Mucosa of descending colon (tissue), 3 donors: ENCODE data around the gene MBOAT7. TPM values are rescaled to one million over a fixed set of nuclear protein-coding genes. Genes with fewer than 3 reads are reported as not detected.
A peak's percentile ranks its signal among the peaks of the same experiment; 100 is the strongest.

ENCODE experiments used
- ATAC-seq: fragments of 200-7000 bp; cut with Tn5 transposase; one replicate; pipeline ENCODE4 v1.9.1; 2020; ENCODE audit warnings: mild to moderate bottlenecking, moderate library complexity
- DNase-seq, 3 donors: peaks; one replicate each; pipeline ENCODE4 v3.0.0-alpha.2; 2020
- H3K36me3 ChIP-seq: fragments of 200-600 bp; one replicate; pipeline ENCODE4 v1.8.0; 2021; ENCODE audit warnings: low read depth, mild to moderate bottlenecking
- H3K4me1 ChIP-seq: fragments of 200-600 bp; one replicate; pipeline ENCODE4 v1.8.0; 2021; ENCODE audit warnings: low read depth, mild to moderate bottlenecking
- H3K4me3 ChIP-seq: fragments of 200-600 bp; one replicate; pipeline ENCODE4 v1.8.0; 2021; ENCODE audit warnings: mild to moderate bottlenecking
- H3K9me3 ChIP-seq: fragments of 200-600 bp; one replicate; pipeline ENCODE4 v1.8.0; 2021; ENCODE audit warnings: mild to moderate bottlenecking
- intact Hi-C, 2 donors: fragments of 100-400 bp; cut with DNase I in 1 of 2; cut with micrococcal nuclease in 1 of 2; formaldehyde crosslinking; loops; one replicate each; pipeline versions ENCODE4 v1.11.0 to v1.11.1; 2022; cut with DNase I, micrococcal nuclease
- total RNA-seq, 3 donors: library from RNA; stranded (reverse); fragmentation: NEBNext Ultra II Directional in 2 of 3; extraction: Animal tissue kit (Norgen Biotek cat#: 25700) in 2 of 3; gene quantifications; one replicate each; pipeline versions ENCODE4 v1.2.1 to v1.2.4, GENCODE V29; 2021 to 2023
- TF ChIP-seq, protein P1 (sequence below): fragments of 200-600 bp; IDR thresholded peaks from one replicate; pipeline ENCODE4 v1.8.0; 2022; ENCODE audit warnings: antibody characterized with exemption, mild to moderate bottlenecking
- donor health status: DM: no; HTN: no; CAD: no; lungs with moderate emphysema.
- donor health status: DM: no; HTN: no; CAD: no.
- donor health status: DM: no; HTN: yes; CAD: no.

The MBOAT7 gene
- total RNA-seq, 3 donors from 2014 or later = 79.9 to 176 (median 113) TPM

DNA sequence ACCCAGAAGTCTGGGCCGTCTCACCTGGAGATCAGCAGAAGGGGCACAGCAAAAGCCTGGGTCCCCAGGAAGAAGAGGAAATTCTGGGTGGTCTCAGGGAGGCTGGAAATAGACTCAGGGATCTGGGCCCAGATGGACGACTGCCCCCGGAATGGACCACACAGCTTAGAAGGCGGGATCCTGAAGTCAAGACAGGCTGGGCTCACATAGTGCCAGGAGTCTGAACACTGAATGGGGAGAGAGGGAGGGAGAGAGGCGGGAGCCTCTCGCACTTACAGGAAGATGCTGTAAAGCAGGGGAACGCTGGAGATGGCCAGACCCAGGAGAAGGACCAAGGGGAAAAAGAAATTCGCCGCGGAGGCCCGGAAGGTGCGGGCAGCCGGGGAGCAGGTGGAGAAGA, 28.5 kb downstream of the MBOAT7 start:
- Histone ChIP-seq H3K9me3 (no peaks in the 10 kb centered on the region), H3K4me3 (no peak overlapping the region), H3K4me1 (peaks cover 54% of the 10 kb centered on the region), H3K36me3 (peaks cover 2% of the 10 kb centered on the region)
- no peak for DNase-seq
- intact Hi-C loops = no loop called here
- ATAC-seq = no peak
- TF ChIP-seq, protein P1, sequence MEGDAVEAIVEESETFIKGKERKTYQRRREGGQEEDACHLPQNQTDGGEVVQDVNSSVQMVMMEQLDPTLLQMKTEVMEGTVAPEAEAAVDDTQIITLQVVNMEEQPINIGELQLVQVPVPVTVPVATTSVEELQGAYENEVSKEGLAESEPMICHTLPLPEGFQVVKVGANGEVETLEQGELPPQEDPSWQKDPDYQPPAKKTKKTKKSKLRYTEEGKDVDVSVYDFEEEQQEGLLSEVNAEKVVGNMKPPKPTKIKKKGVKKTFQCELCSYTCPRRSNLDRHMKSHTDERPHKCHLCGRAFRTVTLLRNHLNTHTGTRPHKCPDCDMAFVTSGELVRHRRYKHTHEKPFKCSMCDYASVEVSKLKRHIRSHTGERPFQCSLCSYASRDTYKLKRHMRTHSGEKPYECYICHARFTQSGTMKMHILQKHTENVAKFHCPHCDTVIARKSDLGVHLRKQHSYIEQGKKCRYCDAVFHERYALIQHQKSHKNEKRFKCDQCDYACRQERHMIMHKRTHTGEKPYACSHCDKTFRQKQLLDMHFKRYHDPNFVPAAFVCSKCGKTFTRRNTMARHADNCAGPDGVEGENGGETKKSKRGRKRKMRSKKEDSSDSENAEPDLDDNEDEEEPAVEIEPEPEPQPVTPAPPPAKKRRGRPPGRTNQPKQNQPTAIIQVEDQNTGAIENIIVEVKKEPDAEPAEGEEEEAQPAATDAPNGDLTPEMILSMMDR = no peak

DNA sequence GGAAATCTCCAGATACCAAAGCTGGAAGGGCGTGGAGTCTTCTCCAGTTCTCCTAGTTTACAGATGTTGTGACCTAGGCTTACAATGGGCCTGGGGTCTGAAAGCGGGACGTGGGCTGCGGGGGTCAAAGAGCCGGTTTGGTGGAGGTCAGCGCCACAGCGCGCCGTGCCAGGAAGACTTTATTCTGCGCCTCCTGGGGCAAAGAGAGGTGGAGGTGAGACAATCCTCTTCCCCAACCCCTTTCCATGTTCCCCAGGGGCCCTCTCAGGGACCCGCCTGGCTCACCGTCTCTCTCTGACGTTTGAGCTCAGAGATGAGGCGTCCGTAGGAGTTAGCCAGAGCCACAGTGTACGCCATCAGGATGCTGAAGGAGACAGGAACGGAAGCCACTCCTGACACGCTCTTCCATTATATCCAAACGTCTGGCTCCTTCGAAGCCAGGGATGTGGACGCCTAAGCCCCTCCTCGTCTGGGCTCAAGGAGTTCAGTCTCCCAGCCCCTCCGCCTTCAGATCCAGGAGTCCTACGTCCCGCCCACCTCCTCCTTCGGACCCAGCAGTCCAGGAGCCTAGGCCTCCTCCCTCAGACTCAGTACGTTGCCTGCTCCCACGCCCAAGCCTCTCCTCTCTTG, 29.1 kb downstream of the MBOAT7 start:
- peaks cover 54% of the 10 kb centered on the region for H3K4me1 ChIP-seq

DNA sequence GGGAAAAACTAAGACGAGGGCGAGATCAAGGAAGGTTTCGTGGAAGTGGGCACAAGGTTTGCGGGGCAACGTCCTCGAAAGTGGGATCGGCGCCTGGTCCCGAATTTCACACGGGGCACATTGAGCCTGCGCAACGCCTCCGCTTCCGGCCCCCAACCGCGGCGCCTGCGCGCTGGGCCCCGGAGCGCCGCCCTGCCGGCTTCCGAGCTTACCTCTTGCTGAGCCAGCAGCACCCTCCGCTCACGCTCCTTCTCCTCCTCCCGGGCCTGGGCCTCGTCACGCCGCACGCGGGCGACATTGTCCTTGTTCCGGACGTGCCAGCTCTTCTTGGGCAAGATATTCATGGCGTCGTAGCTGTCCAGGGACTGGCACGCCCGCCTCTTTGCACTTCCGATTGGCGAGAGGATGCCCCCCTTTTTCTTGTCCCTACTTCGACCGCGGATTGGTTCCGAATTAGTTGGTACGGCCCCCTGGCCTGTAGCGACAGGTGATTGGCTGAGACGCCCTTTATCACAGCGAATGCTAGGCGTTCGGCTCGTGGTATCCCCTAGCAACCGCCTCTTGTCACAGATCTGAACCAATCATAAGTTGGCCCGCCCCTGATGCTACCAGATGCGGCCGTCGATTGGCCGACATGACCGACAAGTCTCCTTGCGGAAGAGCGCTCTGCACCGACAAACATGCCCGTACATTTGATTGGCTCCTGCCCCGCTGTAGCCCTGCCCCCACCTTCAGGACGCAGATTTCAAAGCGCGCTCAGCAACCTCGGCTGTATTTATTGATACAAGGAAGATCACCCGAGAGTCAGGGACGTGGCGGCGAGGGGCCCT, 29.8 kb downstream of the MBOAT7 start, which contains the start of gene LENG1:
Gene LENG1 (minus strand): TSS at position 370 of the 830 bp plus-strand sequence. CDS start 26 bp downstream, at position 344.
- Histone ChIP-seq H3K36me3 (peaks cover 7% of the 10 kb centered on the region), H3K4me1 (peaks cover 50% of the 10 kb centered on the region), H3K4me3 (peak within 1 kb of the TSS; percentile 43), H3K9me3 (no peaks in the 10 kb centered on the region)
- TF ChIP-seq, protein P1 = peak; percentile 18
- intact Hi-C loops = no loop called here
- ATAC-seq (peak; percentile 82), DNase-seq (peak; percentile 98 to 100 (median 100))

More for the DNA sequence above, 29.1 kb downstream of the MBOAT7 start:
- intact Hi-C loops = no loop called here
- DNase-seq (peak in 2 of 3 donors; percentile 53 to 72), ATAC-seq (no peak)
- TF ChIP-seq, protein P1 = no peak
- H3K36me3 ChIP-seq = peaks cover 7% of the 10 kb centered on the region
- H3K9me3 ChIP-seq = no peaks in the 10 kb centered on the region
- H3K4me3 ChIP-seq = peak overlapping the region; percentile 43

DNA sequence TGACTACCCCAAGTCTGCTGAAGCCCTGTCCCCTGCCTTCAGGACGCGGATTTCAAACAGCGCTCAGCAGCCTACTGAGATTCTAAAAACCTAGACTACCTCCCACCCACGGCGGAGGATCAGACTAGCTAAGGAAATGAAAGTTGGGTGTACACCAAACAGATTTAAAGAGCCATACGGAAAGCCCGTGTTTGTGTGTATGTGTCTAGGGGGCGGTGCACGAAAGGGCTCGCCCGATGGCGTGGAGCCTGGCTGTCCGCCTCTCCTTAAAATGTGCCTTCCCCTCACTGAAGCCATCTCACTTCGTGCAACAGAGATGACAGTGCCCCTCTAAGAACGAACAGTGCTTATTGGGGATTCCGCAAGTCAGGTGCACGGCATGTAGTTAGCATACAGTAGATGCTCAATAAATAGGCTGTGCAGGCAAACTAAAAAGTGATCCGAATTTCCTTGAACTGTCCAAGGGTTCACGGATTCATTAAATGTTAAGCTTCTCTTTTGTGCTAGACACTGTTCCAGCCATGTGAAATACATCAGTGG, 30.5 kb downstream of the MBOAT7 start:
- intact Hi-C loops = no loop called here
- no peaks in the 10 kb centered on the region for H3K9me3 ChIP-seq
- peaks cover 43% of the 10 kb centered on the region for H3K4me1 ChIP-seq
- DNase-seq = peak in 1 of 3 donors; percentile 40
- peaks cover 7% of the 10 kb centered on the region for H3K36me3 ChIP-seq
- ATAC-seq = no peak
- TF ChIP-seq, protein P1 = no peak
- peak overlapping the region; percentile 43 for H3K4me3 ChIP-seq

DNA sequence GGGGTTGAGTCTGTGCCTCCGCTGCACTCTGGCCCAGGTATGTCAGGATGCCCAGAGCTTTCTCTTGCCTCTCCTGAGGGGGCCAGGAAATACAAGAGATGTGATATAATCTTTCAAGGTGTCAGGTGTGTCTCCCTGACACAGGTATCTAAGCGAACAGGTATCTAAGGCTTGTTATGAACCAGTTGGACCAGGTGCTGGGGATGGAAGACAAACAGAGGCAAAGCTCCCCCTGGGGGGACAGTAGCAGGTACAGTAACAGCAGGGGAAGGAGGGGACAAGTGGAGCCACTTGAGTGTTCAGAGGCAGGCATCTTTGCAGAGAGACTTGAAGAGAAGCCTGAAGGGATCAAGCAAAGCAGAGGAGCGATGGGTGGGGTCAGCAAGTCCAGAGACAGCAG, 32.4 kb downstream of the MBOAT7 start:
- intact Hi-C loops = no loop called here
- Histone ChIP-seq H3K4me1 (peaks cover 24% of the 10 kb centered on the region), H3K36me3 (peaks cover 7% of the 10 kb centered on the region), H3K9me3 (no peaks in the 10 kb centered on the region), H3K4me3 (no peak overlapping the region)
- ATAC-seq (no peak), DNase-seq (no peak)
- TF ChIP-seq, protein P1 = no peak
